ENCODE results near the gene TIGD4. TPM values are rescaled to one million over a fixed set of nuclear protein-coding genes. Genes with fewer than 3 reads are reported as not detected.
A peak's percentile ranks its signal among the peaks of the same experiment; 100 is the strongest.
"Not testable (repeated sequence)": the region's sequence is repeated elsewhere in the genome, so short reads cannot be mapped to it uniquely, and the experiment has no call there.

TIGD4 gene
- total and polyA plus RNA-seq, 5 donors: 0.07 to 0.37 (median 0.17) TPM

- Histone ChIP-seq H3K27ac (ENCODE audit: low read length) (peak overlapping the region; percentile 59), H3K4me1 (ENCODE audit: control insufficient read depth, insufficient read depth, low read length) (no peaks in the 10 kb centered on the region), H3K27me3 (ENCODE audit: control insufficient read depth, insufficient read depth) (no peaks in the 10 kb centered on the region), H3K9me3 (ENCODE audit: control insufficient read depth, low read length) (no peaks in the 10 kb centered on the region), H3K4me3 (ENCODE audit: low read length) (peak overlapping the region; percentile 73)
- peak; percentile 29 to 36 for ATAC-seq
- intact Hi-C loops (cut with DNase I): no loop called here
- peak in 1 of 3 donors; percentile 66 for DNase-seq
- 2% methylated on average over 30 of the region's 30 CpGs for WGBS
Observed at GRCh38 chr4:152778656-152779512, 646 bp downstream of the TIGD4 start.

DNA sequence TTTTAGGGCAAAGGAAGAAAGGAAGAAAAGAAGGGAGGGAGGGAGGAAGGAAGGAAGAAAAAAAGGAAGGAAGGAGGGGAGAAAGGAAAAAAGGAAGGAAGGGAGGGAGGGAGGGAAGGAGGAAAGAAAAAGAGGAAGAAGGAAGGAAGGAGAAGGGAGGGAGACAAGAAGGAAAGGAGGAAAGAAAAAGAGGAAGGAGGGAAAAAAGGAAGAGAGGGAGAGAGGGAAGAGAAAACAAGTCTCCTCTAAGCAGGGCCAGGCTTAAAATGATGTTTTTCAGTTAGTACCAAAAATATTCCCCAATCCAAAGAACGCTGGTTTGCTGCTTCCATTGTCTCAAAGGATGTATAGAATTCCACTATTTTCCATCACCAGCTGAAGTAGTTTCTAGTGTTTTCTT is 2.0 kb downstream of the TIGD4 start:
- ATAC-seq (no peak), DNase-seq (no peak)
- Histone ChIP-seq H3K4me3 (ENCODE audit: low read length) (no peak overlapping the region), H3K27ac (ENCODE audit: low read length) (no peak overlapping the region), H3K27me3 (ENCODE audit: control insufficient read depth, insufficient read depth) (no peaks in the 10 kb centered on the region), H3K9me3 (ENCODE audit: control insufficient read depth, low read length) (no peaks in the 10 kb centered on the region), H3K4me1 (ENCODE audit: control insufficient read depth, insufficient read depth, low read length) (no peaks in the 10 kb centered on the region)
- intact Hi-C loops (cut with DNase I): no loop called here
- 90% methylated on average over 1 of the region's 1 CpG for WGBS

DNA sequence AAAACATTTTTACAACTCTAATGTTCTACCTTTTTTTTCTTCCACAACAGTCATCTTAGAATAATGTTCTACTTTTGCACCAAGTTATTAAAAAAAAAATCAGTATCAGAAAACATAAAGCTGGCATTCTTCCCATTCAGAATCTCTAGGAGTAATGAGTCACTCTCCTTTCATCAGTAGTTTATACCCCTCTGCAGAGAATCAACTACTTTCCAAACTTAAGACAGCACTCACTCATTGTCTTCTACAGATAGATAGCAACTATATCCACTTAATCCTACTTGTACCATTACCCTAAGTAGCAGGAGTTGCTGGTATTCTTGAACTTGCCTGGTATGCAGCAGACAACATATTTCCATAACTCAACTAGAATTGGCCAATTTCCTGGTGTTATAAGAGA is 3.2 kb downstream of the TIGD4 start:
- Histone ChIP-seq H3K4me1 (ENCODE audit: control insufficient read depth, insufficient read depth, low read length) (no peaks in the 10 kb centered on the region), H3K27ac (ENCODE audit: low read length) (no peak overlapping the region), H3K9me3 (ENCODE audit: control insufficient read depth, low read length) (no peaks in the 10 kb centered on the region), H3K4me3 (ENCODE audit: low read length) (no peak overlapping the region), H3K27me3 (ENCODE audit: control insufficient read depth, insufficient read depth) (no peaks in the 10 kb centered on the region)
- DNase-seq: no peak
- no peak for ATAC-seq
- intact Hi-C loops (cut with DNase I): no loop called here

GRCh38 chr4:152773953-152774352 is 5.6 kb downstream of the TIGD4 start:
- no peaks in the 10 kb centered on the region for H3K9me3 ChIP-seq (ENCODE audit: control insufficient read depth, low read length)
- no peaks in the 10 kb centered on the region for H3K4me1 ChIP-seq (ENCODE audit: control insufficient read depth, insufficient read depth, low read length)
- WGBS: 54% methylated on average over 1 of the region's 1 CpG
- DNase-seq (no peak), ATAC-seq (no peak)
- no peak overlapping the region for H3K4me3 ChIP-seq (ENCODE audit: low read length)
- intact Hi-C loops (cut with DNase I): no loop called here
- H3K27me3 ChIP-seq (ENCODE audit: control insufficient read depth, insufficient read depth): no peaks in the 10 kb centered on the region
- no peak overlapping the region for H3K27ac ChIP-seq (ENCODE audit: low read length)

DNA sequence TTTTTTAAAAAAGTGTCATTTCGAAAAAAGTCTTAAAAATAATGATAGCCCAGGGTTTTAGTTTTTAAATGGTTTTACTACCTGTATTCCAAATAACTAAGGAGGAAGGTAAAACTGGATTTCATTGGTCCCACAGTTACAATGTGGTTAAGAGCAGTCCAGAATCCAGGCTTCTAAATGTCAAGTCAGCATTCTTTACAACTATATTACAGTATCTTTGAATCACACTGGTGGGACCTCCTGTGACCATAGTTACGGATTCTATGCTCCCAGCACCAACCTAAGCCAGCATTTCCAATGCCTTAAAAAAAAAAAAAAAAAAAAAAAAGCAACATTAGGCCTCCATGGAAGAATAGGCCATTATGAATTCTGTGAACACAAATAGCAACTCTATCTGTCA is 6.2 kb downstream of the TIGD4 start:
- DNase-seq: no peak
- Histone ChIP-seq H3K27ac (ENCODE audit: low read length) (no peak overlapping the region), H3K4me3 (ENCODE audit: low read length) (no peak overlapping the region), H3K4me1 (ENCODE audit: control insufficient read depth, insufficient read depth, low read length) (no peaks in the 10 kb centered on the region), H3K9me3 (ENCODE audit: control insufficient read depth, low read length) (no peaks in the 10 kb centered on the region), H3K27me3 (ENCODE audit: control insufficient read depth, insufficient read depth) (no peaks in the 10 kb centered on the region)
- intact Hi-C loops (cut with DNase I): no loop called here
- 90% methylated on average over 2 of the region's 2 CpGs for WGBS
- no peak for ATAC-seq

- H3K4me1 ChIP-seq (ENCODE audit: control insufficient read depth, insufficient read depth, low read length): no peaks in the 10 kb centered on the region
- H3K27me3 ChIP-seq (ENCODE audit: control insufficient read depth, insufficient read depth): no peaks in the 10 kb centered on the region
- H3K9me3 ChIP-seq (ENCODE audit: control insufficient read depth, low read length): no peaks in the 10 kb centered on the region
- H3K4me3 ChIP-seq (ENCODE audit: low read length): no peak overlapping the region
- DNase-seq (no peak), ATAC-seq (no peak)
- intact Hi-C loops (cut with DNase I): no loop called here
- 57% methylated on average over 3 of the region's 3 CpGs for WGBS
- no peak overlapping the region for H3K27ac ChIP-seq (ENCODE audit: low read length)
Observed at GRCh38 chr4:152771741-152772533, 7.6 kb downstream of the TIGD4 start.

GRCh38 chr4:152765069-152765737 is 14.3 kb downstream of the TIGD4 start:
- ATAC-seq; H3K27me3 ChIP-seq (ENCODE audit: control insufficient read depth, insufficient read depth); H3K27ac ChIP-seq (ENCODE audit: low read length); intact Hi-C loops (cut with DNase I); H3K4me1 ChIP-seq (ENCODE audit: control insufficient read depth, insufficient read depth, low read length); H3K9me3 ChIP-seq (ENCODE audit: control insufficient read depth, low read length); H3K4me3 ChIP-seq (ENCODE audit: low read length): not testable (repeated sequence)
- peak in 1 of 3 donors; percentile 53 for DNase-seq
- 93% methylated on average over 54 of the region's 54 CpGs for WGBS

- no peaks in the 10 kb centered on the region for H3K27me3 ChIP-seq (ENCODE audit: control insufficient read depth, insufficient read depth)
- H3K4me3 ChIP-seq (ENCODE audit: low read length): no peak overlapping the region
- no peaks in the 10 kb centered on the region for H3K9me3 ChIP-seq (ENCODE audit: control insufficient read depth, low read length)
- intact Hi-C loops (cut with DNase I): no loop called here
- no peak overlapping the region for H3K27ac ChIP-seq (ENCODE audit: low read length)
- no peaks in the 10 kb centered on the region for H3K4me1 ChIP-seq (ENCODE audit: control insufficient read depth, insufficient read depth, low read length)
- ATAC-seq (no peak), DNase-seq (no peak)
- WGBS: 85% methylated on average over 1 of the region's 1 CpG
Observed at GRCh38 chr4:152763796-152764195, 15.7 kb downstream of the TIGD4 start.

DNA sequence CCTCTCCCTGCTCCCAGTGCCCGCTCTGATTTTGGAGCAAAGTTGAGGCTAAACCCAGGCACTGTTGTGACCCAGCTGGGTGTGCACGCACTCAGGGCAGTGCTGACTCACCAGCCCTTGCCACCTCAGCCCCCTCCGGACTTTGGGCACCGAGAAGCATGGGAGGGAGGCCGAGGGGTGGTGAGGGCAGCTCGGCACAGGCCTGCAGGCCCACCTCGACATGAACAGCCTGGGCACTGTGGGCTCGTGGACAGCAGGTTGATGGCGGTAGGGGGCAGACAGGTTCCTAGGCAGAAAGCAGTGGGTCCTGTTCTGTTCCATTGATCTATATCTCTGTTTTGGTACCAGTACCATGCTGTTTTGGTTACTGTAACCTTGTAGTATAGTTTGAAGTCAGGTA is 30.9 kb downstream of the TIGD4 start:
- 91% methylated on average over 9 of the region's 9 CpGs for whole genome bisulfite sequencing

DNA sequence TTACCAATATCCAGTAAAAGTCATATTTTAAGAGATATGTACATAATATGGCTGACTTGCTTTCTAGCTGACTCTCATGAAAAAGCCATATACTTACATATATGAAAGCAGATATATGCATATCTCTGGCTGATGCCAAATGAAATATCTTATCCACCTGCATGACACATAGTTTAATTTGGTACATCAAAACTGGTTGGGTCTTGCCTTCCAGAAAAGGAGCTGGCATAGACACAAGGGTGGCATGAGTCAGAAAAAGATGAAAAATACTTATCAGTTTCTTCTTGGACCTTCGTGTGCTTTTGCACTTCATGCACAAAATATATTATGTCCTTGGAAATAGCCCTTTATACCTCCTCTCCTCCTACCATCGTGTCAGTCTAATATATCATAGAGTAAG is 32.1 kb downstream of the TIGD4 start:
- H3K9me3 ChIP-seq (ENCODE audit: control insufficient read depth, low read length): no peaks in the 10 kb centered on the region
- intact Hi-C loops (cut with DNase I): no loop called here
- no peak overlapping the region for H3K27ac ChIP-seq (ENCODE audit: low read length)
- no peak overlapping the region for H3K4me3 ChIP-seq (ENCODE audit: low read length)
- no peaks in the 10 kb centered on the region for H3K27me3 ChIP-seq (ENCODE audit: control insufficient read depth, insufficient read depth)
- ATAC-seq (no peak), DNase-seq (no peak)
- 61% methylated on average over 2 of the region's 2 CpGs for WGBS
- H3K4me1 ChIP-seq (ENCODE audit: control insufficient read depth, insufficient read depth, low read length): no peaks in the 10 kb centered on the region

More for the DNA sequence above, 30.9 kb downstream of the TIGD4 start:
- ATAC-seq (peak in 1 of 2 donors; percentile 14), DNase-seq (no peak)
- Histone ChIP-seq H3K4me1 (ENCODE audit: control insufficient read depth, insufficient read depth, low read length) (no peaks in the 10 kb centered on the region), H3K4me3 (ENCODE audit: low read length) (no peak overlapping the region), H3K27ac (ENCODE audit: low read length) (no peak overlapping the region), H3K9me3 (ENCODE audit: control insufficient read depth, low read length) (no peaks in the 10 kb centered on the region), H3K27me3 (ENCODE audit: control insufficient read depth, insufficient read depth) (no peaks in the 10 kb centered on the region)
- intact Hi-C loops (cut with DNase I): no loop called here

DNA sequence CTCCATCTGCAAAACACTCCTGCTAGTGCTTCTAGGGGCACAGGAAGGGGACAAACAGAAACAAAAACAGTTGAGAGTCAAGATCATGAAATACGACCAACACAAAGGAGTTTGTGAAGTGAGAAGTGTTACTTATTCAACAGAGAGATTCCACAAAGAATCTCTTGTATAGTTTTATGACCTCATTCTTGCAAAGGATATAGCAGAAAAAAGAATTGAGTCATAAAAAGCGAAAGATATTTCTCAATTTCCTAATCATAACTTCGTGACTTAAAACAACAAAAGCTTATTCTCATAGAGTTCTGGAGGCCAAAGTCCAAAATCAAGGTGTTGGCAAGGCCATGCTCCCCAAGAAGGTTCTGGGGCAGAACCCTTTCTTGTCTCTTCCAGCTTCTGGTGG is 40.7 kb downstream of the TIGD4 start:
- DNase-seq: no peak
- Histone ChIP-seq H3K9me3 (ENCODE audit: control insufficient read depth, low read length) (no peaks in the 10 kb centered on the region), H3K27ac (ENCODE audit: low read length) (no peak overlapping the region), H3K4me3 (ENCODE audit: low read length) (no peak overlapping the region), H3K27me3 (ENCODE audit: control insufficient read depth, insufficient read depth) (no peaks in the 10 kb centered on the region), H3K4me1 (ENCODE audit: control insufficient read depth, insufficient read depth, low read length) (no peaks in the 10 kb centered on the region)
- 47% methylated on average over 3 of the region's 3 CpGs for WGBS
- intact Hi-C loops (cut with DNase I): loop anchor here in 2 of 4 donors (5.0 to 10.0 kb wide), 2 partner anchors 234 to 237 kb away; no protein-coding TSS in a partner anchor
- ATAC-seq: no peak

Measured in right cardiac atrium (tissue), 5 donors.